ENCODE measurements around the gene PDE6A.
"Not testable (repeated sequence)": the region's sequence is repeated elsewhere in the genome, so short reads cannot be mapped to it uniquely, and the experiment has no call there.

Gene PDE6A

DNA sequence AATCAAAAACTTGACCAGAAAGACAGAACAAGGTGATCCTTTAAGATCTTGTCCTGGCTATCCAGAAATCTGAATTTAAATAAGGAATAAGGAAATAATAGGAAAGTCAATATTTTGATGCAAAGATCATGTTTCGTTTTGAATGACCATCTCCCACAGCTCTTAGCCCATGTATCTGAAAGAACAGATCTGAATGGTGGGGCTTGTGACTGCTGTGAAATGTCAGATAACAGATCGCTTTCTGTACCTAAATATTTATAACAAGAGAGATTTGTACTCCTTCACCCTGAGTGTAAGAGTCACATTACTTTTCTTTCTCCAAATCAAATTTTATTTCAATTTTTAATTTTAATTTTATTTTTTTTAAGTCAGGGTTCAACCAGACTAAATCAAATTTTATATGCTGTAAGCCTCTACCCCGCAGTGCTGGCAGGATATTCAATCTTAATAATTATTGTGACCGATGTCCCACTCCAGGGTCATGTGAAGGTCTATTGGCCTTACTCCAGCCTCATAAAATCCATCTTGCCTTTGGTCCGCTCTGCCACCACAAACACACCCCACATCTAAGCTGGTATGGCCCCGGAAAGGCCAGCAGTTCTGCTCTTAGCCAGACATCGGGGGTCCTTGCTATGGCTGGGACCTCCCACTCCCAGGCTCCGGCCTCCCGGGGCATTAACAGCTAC lies 9.0 kb upstream of the PDE6A start:
- no peak for DNase-seq (ENCODE audit: low read depth, low spot score)

DNA sequence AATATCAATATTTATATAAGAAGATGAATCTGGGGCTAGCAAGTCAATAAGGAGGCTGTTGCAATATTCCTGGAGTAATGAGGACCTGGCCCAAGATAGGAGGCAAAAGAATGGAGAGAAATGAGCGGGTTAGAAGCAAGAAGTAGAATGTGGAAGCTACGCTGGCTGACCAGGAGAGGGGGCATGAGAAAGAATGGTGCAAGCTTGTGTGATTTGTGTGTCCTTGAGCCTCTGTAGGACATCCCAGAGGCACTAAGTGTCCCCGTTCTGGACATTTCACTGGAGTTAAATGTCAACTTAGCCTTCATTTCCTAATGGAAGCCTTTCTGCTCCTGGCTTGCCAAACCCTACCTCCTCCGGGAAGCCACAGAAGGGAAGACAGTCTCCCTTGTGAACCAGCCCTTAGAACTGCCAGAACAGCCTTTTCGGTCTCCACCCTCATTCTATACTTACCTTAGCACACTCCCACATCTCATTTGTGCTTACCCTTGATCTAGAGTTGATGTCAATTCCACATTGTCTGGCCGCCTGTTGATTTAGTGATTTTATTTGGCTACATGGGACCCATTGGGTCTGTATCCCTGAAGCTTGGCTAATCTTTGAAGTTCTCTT lies 6.7 kb upstream of the PDE6A start:
- DNase-seq (ENCODE audit: low read depth, low spot score) = no peak

DNA sequence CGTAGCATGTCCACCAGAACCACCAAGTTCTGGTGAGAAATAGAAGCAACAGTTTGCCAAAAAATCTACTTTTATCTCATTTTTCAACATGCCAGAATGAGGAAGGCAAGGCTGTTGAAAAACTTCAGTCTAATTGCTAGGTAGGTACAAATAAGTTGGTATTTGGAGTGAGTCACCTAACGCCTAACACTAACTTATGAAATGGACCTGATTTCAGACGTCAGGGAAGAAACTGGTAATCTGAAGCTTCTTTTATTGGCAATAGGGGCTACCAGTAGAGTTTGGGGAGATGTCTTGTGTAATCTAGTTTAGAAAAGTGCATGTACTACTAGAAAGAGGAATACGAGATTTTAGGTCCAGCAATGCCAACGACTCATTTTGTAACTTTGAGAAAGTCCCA lies 4.4 kb upstream of the PDE6A start:
- no peak for DNase-seq (ENCODE audit: low read depth, low spot score)

GRCh38 chr5:149946118-149946517 lies 1.5 kb upstream of the PDE6A start:
- no peak for DNase-seq (ENCODE audit: low read depth, low spot score)

DNA sequence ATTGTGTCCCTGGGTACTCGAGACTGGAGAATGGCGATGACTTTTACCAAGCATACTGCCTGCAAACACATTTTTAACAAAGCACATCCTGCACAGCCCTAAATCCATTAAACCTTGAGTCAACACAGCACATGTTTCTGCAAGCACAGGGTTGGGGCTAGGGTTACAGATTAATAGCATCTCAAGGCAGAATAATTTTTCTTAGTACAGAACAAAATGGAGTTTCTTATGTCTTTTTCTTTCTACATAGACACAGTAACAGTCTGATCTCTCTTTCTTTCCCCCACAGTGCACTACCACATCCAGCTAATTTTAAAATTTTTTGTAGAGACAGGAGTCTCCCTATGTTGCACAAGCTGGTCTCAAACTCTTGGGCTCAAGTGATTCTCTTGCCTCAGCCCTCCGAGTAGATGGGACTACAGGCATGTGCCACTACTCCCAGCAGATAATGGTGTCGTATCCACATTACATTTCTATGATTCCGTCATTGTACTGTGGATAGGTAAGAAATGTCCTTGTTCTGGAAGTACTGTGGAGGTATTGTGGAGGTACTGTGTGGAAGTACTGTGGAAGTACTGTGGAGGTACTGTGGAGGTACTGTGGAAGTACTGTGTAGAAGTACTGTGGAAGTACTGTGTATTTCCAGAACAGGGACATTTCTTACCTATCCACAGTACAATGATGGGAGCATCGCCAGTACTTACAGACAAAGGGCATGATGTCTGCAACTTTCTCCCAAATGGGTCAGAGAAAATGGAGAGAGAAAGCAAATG lies 1.2 kb downstream of the PDE6A start:
- not testable (repeated sequence) for DNase-seq (ENCODE audit: low read depth, low spot score)

DNA sequence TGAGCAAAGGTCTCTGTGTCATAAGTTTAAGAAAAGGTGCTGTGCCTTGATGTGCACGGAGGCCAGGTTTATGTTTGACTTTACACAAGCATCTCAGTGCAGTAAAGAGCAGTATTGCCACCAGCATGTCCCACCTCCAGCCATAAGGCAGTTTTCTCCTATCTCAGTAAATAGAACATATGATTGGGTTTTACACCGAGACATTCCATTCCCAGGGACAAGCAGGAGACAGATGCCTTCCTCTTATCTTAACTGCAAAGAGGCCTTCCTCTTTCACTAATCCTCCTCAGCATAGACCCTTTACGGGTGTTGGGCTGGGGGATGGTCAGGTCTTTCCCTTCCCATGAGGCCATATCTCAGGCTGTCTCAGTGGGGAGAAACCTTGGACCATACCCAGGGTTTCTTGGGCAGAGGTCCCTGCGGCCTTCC lies 1.8 kb downstream of the PDE6A start:
- DNase-seq (ENCODE audit: low read depth, low spot score) = not testable (repeated sequence)

DNA sequence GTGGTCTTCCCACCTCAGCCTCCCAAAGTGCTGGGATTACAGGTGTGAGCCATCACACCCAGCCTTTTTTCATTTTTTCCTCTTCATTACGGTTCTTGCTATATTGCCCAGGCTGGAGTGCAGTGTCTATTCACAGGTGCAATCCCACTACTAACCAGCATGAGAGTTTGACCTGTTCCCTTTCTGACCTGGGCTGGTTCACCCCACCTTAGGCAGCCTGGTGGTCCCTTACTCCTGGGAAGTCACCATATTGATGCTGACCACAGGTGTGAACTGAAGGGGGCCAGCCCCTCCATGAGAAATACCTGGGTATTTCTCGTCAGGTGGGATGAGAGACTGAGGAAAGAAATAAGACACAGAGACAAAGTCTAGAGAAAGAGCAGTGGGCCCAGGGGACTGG lies 2.4 kb downstream of the PDE6A start:
- no peak for DNase-seq (ENCODE audit: low read depth, low spot score)

GRCh38 chr5:149941795-149942194 lies 2.8 kb downstream of the PDE6A start:
- DNase-seq (ENCODE audit: low read depth, low spot score) = no peak

DNA sequence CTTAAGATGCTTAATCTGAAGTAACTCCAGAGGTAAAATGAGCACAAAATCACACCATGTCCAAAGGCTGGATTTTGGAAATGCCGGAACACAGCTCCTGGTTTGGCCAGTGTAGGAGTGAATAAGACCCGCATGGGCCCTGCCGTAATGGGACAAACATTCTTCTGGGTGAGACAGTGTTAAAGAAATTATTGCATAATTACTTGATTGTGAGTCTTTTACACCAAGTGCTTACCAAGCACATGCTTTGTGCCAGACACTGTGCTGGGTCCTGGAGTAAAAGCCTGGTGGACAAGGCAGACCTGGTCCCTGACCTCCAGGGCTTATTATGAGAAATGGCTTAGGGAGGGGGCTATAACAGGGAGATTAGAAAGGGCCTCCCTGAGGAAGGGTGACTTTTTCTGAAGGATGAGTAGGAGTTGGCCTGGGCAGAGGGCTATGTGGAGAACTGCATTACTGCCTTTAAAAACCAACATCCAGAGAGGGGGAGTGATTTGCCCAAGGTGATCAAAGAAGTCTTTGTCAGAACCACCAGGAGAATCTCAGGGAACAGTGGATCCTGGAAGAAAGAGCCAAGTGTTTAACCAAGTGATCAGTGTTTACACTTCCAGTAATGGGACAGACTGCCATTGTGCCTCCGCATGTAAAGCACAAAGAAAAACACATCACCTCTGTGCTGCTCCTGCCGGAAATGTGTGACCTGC lies 3.5 kb downstream of the PDE6A start:
- DNase-seq (ENCODE audit: low read depth, low spot score) = no peak

DNA sequence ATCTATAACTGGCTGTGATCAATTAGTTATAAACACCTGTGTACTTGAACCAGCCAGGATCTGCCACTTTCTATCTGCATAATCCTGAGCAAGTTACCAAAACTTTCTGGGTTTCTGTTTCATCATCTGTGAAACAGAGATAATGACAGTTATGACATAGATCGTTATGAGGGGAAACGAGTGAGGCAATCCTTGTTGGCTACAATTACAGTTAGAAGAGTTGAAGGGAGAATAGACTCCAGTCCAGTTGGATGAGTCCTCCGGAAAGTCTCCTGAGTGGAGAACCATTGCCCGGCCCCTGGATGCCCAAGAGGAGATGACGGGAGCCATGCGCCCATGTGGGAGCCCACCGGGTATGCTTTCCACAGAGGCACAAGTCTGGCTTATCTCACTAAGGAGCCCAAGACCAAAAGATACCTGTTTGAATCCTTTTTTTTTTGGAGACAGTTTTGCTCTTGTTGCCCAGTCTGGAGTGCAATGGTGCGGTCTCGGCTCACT lies 4.5 kb downstream of the PDE6A start:
- no peak for DNase-seq (ENCODE audit: low read depth, low spot score)

GRCh38 chr5:149939546-149939945 lies 5.0 kb downstream of the PDE6A start:
- DNase-seq (ENCODE audit: low read depth, low spot score) = no peak

DNA sequence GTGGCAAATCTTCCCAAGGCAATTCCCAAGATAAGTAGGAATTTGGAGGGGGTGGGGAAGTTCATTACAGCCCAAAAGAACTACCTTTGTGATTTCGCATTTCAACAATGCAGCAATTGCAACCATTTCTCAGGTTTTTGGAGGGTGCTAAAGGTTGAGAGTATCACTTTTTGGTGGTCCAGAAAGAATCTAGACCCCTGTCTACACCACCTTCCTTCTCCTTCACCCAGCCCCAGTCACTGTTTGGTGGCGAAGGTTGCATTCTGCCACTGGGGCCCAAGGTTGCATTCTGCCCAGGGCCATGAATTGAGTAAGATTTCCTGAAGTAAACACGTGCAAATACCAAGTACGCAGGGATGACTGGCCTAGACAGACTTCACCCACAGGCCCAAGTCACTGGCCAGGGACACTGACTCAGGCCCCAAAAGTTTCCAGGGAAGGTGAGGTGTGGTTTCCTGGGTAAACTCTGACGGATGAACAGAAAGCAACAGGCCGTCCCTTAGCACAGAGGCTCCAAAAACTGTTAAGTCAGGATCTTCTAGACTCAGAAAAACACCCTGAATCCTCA lies 5.7 kb downstream of the PDE6A start:
- DNase-seq (ENCODE audit: low read depth, low spot score) = no peak

- no peak for DNase-seq (ENCODE audit: low read depth, low spot score)
Observed at GRCh38 chr5:149938279-149938678, 6.3 kb downstream of the PDE6A start.

GRCh38 chr5:149937610-149938009 lies 7.0 kb downstream of the PDE6A start:
- DNase-seq (ENCODE audit: low read depth, low spot score) = no peak

DNA sequence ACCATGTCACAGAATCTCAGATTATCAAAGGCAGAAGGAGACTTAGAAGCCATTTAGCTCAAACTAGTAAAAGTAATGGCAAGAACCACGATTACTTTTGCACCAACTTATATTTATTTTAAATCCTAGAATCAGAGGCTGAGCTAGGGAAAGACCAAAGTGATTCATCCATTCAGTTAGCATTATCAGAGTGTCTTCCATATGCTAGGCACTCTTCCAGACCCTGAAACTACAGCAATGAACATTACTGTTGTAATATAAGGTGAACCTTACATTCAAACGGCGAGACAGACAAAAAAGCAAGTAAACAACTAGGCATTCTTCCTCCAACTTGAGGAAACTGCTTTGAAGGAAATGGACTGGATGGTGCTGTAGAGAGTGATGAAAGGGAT lies 7.9 kb downstream of the PDE6A start:
- DNase-seq (ENCODE audit: low read depth, low spot score) = no peak

GRCh38 chr5:149936044-149936699 lies 8.4 kb downstream of the PDE6A start:
- DNase-seq (ENCODE audit: low read depth, low spot score) = no peak

DNA sequence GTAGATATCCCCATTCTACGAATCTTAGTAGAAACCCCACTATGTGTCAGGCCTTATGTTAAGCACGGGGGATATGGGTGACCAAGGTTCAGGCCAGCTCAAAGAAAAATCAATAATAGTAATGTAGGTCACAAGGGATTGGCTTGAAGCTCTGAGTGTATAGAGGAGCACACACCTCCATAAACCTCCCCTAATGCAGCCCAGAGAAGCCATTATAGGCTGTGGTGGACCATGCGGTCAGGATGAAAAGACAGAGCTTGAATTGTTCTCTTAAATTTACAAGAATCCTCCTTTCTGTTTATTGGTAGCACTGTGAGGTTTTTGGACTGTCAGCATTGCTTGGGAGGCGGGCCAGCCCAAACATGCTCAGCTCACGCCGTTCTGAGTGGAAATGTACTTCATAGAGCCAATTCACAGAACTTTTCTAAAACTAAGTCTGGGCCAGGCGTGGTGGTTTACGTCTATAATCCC lies 9.1 kb downstream of the PDE6A start:
- DNase-seq (ENCODE audit: low read depth, low spot score) = no peak

- DNase-seq (ENCODE audit: low read depth, low spot score) = no peak
Observed at GRCh38 chr5:149932445-149933350, 11.9 kb downstream of the PDE6A start.

GRCh38 chr5:149931992-149932436 lies 12.6 kb downstream of the PDE6A start:
- DNase-seq (ENCODE audit: low read depth, low spot score) = no peak
